Right renal pelvis (tissue), 4 donors: ENCODE measurements around the gene RMDN2. TPM values are rescaled to one million over a fixed set of nuclear protein-coding genes. Genes with fewer than 3 reads are reported as not detected.

Source experiments
- DNase-seq, 4 donors: peaks; one replicate each; pipeline ENCODE4 v3.0.0-alpha.2; 2013; ENCODE audit warnings: low read depth in 4 of 4, low spot score in 3 of 4, missing footprints in 1 of 4
- polyA plus RNA-seq, 4 donors: library from polyadenylated mRNA; unstranded; fragments of 120-200 nt; gene quantifications; one replicate each; pipeline ENCODE4 v1.2.1, GENCODE V29; 2013; ENCODE audit not compliant: insufficient read length in 4 of 4

Gene RMDN2
- polyA plus RNA-seq, 4 donors = 9.4 to 12.5 (median 11.5) TPM

GRCh38 chr2:38037325-38037724 is 112.2 kb downstream of the RMDN2 start:
- no peak for DNase-seq

DNA sequence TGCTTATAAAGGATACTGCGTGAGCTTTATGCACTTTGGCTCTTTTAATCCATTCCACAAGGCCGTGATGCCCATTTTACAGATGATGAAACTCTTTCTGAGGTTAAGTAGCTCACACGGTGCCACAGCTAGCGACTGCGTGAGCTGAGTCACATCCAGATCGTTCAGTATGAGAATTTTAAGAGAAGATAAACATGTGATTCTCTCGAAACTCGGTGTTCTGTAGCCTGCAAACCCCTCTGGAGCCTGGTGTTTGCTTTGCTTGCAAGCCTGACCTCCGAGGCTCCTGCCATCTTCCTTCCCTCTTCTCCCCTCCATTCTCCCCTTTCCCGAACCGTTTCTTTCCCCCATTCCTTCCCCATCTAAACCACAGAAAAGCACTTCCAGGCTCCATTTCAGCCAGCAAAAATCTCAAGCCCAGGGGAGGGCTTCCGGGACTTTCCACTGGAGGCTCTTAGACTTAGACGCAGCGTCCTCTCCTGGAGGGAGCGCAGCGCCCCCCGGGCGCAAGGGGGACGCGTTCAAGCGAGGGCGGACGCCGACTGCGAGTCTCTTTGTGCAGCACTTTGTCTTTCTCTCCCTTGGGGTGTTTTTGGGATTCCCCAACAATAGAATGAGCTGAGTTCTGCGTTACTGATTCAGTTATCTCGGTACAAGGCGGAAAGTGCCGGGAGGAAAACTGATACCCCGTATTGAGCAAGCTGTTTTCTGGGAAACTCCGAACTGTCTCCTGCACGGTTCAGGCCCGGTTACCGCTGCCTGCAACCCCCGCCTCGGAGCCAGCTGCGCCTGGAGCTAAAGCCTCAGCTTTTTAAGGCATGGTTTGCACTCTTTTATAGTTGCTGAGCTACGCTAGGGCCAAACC is 112.9 kb downstream of the RMDN2 start:
- peak; percentile 53 to 65 (median 56) for DNase-seq

- no peak for DNase-seq
Measured at GRCh38 chr2:38038682-38039081, 113.6 kb downstream of the RMDN2 start.

GRCh38 chr2:38039121-38039910 is 114.2 kb downstream of the RMDN2 start:
- no peak for DNase-seq

- DNase-seq = no peak
Measured at GRCh38 chr2:38045811-38046210, 120.7 kb downstream of the RMDN2 start.

- DNase-seq = no peak
Measured at GRCh38 chr2:38056216-38056615, 131.1 kb downstream of the RMDN2 start.

GRCh38 chr2:38057651-38058410 is 132.7 kb downstream of the RMDN2 start:
- DNase-seq = no peak

- DNase-seq = no peak
Measured at GRCh38 chr2:38060236-38061018, 135.3 kb downstream of the RMDN2 start.

DNA sequence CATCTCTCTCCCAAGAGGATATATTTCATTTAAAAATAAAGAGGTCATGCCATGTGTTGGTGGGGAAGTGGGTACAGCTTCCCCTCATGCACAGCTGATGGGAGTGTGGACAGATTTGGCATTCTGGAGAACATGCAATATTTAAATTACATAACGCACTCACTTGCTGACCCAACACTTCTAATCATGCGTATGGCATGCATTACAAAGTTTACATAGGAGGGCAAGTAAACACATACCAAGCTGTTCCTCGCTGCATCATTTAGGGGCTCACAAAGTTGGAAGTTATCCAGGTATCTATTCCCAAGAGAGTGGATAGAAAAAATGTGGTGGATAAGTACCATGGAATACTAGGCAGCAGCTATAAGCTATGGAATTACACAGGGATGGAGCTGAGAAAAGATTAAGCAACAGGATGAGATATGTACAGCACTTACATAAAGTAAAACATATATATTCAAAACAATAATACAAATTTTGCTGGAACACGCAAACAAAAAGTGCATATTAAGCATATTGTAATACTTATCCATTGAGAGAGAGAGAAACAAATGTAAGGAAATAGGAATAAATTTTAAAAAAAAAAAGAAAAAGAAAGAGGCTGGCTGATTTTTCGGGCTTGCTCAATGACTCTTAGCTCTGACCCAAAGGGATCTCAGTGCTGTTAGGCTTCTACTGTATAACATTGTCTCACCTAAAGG is 139.9 kb downstream of the RMDN2 start:
- DNase-seq = no peak

DNA sequence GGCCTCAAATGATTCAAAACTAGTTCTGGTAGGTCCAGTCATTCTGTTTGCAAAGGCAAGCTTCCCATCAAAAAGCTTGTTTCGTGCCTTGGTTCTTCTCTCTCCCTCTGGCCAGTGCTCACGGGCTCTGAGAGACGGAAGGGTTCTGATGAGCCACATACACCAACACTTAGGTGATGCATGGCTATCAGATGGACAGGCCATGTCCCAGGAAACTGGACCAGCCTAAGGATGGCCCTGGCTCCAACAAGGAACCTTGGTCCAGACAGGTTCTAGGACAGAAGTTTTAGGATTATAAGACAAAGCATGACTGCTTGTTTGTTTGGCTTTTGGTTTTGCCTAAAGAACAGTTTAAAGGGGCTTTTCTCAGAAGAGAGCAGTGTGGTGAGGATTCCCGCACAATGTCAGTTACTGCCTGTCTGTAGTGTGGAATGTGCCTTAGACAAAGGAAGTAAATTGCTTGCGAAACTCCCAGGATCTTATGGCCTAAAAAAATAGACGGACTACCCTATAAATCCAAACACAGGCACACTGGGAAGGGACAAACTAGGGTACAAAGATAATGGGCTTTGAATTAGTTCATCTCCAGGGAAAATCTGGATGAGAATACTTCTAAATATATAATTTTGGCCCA is 140.5 kb downstream of the RMDN2 start:
- peak in 1 of 4 donors; percentile 8 for DNase-seq

- peak in 1 of 4 donors; percentile 56 for DNase-seq
Measured at GRCh38 chr2:38066421-38067115, 141.5 kb downstream of the RMDN2 start.

Other genes with a start within 250 kb of the RMDN2 start
- gene CYP1B1, start 150.9 kb downstream of the RMDN2 start, polyA plus RNA-seq = 100 to 1,000 TPM in 2 of 4 donors, 10 to 100 TPM in 2; 96.7 to 147 (median 121) TPM